Measurements from ENCODE around the gene PANX2.
A peak's percentile ranks its signal among the peaks of the same experiment; 100 is the strongest.

PANX2 gene

GRCh38 chr22:50189184-50189848 is 18.8 kb downstream of the PANX2 start:
- no peak for TF ChIP-seq CTCF (conservative IDR thresholded peaks at IDR 0.05; ENCODE audit: low read depth, low read length)
- DNase-seq (ENCODE audit: low read depth): no peak
- no peak overlapping the region for H3K4me3 ChIP-seq (ENCODE audit: low read depth, low read length)

- H3K4me3 ChIP-seq (ENCODE audit: low read depth, low read length): peak overlapping the region; percentile 57
- TF ChIP-seq CTCF (conservative IDR thresholded peaks at IDR 0.05; ENCODE audit: low read depth, low read length): no peak
- peak; percentile 41 for DNase-seq (ENCODE audit: low read depth)
These were observed 19.3 kb downstream of the PANX2 start for GRCh38 chr22:50189849-50190181.

GRCh38 chr22:50190182-50190940 is 19.8 kb downstream of the PANX2 start:
- peak; percentile 67 for DNase-seq (ENCODE audit: low read depth)
- TF ChIP-seq CTCF (conservative IDR thresholded peaks at IDR 0.05; ENCODE audit: low read depth, low read length): peak; percentile 51
- peak overlapping the region; percentile 57 for H3K4me3 ChIP-seq (ENCODE audit: low read depth, low read length)

- no peak for DNase-seq (ENCODE audit: low read depth)
- peak overlapping the region; percentile 57 for H3K4me3 ChIP-seq (ENCODE audit: low read depth, low read length)
- no peak for TF ChIP-seq CTCF (conservative IDR thresholded peaks at IDR 0.05; ENCODE audit: low read depth, low read length)
These were observed 20.6 kb downstream of the PANX2 start for GRCh38 chr22:50190941-50191741.

GRCh38 chr22:50192436-50193204 is 22.1 kb downstream of the PANX2 start:
- TF ChIP-seq CTCF (conservative IDR thresholded peaks at IDR 0.05; ENCODE audit: low read depth, low read length): no peak
- H3K4me3 ChIP-seq (ENCODE audit: low read depth, low read length): no peak overlapping the region
- no peak for DNase-seq (ENCODE audit: low read depth)

DNA sequence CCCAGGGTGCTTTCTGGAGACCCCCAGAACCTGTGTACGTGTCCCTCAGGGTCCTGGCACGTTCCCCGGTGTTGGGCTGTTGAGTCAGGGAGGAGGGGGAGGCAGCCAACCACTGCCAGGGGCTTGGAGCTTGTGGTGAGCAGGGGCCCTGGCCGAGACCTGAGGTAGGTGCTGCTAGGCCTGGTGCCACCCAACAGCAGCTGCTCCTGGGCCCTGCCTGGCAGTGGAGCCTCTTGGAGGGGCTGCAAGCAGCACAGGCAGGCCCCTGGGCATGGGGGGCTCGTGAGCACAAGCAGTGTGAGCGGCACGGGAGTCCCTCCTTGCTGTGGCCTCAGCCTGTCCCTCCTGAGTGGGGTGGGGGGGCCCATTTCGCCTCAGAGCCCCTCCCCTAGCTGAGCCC is 23.1 kb downstream of the PANX2 start:
- no peak for TF ChIP-seq CTCF (conservative IDR thresholded peaks at IDR 0.05; ENCODE audit: low read depth, low read length)
- no peak overlapping the region for H3K4me3 ChIP-seq (ENCODE audit: low read depth, low read length)

More for the DNA sequence above, 23.1 kb downstream of the PANX2 start:
- no peak for DNase-seq (ENCODE audit: low read depth)

Measured in choroid plexus epithelial cell (primary cell).